Mucosa of descending colon (tissue), 3 donors: Measurements from ENCODE around the gene RBM47. TPM values are rescaled to one million over a fixed set of nuclear protein-coding genes. Genes with fewer than 3 reads are reported as not detected.

ENCODE experiments used
- ATAC-seq: fragments of 200-7000 bp; cut with Tn5 transposase; one replicate; pipeline ENCODE4 v1.9.1; 2020; ENCODE audit warnings: mild to moderate bottlenecking, moderate library complexity
- DNase-seq, 3 donors: peaks; one replicate each; pipeline ENCODE4 v3.0.0-alpha.2; 2020
- H3K36me3 ChIP-seq: fragments of 200-600 bp; one replicate; pipeline ENCODE4 v1.8.0; 2021; ENCODE audit warnings: low read depth, mild to moderate bottlenecking
- H3K4me1 ChIP-seq: fragments of 200-600 bp; one replicate; pipeline ENCODE4 v1.8.0; 2021; ENCODE audit warnings: low read depth, mild to moderate bottlenecking
- H3K4me3 ChIP-seq: fragments of 200-600 bp; one replicate; pipeline ENCODE4 v1.8.0; 2021; ENCODE audit warnings: mild to moderate bottlenecking
- H3K9me3 ChIP-seq: fragments of 200-600 bp; one replicate; pipeline ENCODE4 v1.8.0; 2021; ENCODE audit warnings: mild to moderate bottlenecking
- CTCF ChIP-seq: fragments of 200-600 bp; IDR thresholded peaks from one replicate; pipeline ENCODE4 v1.8.0; 2022; ENCODE audit warnings: antibody characterized with exemption, mild to moderate bottlenecking
- intact Hi-C, 2 donors: fragments of 100-400 bp; cut with DNase I in 1 of 2; cut with micrococcal nuclease in 1 of 2; formaldehyde crosslinking; loops; one replicate each; pipeline versions ENCODE4 v1.11.0 to v1.11.1; 2022; cut with DNase I, micrococcal nuclease
- total RNA-seq, 3 donors: library from RNA; stranded (reverse); fragmentation: NEBNext Ultra II Directional in 2 of 3; extraction: Animal tissue kit (Norgen Biotek cat#: 25700) in 2 of 3; gene quantifications; one replicate each; pipeline versions ENCODE4 v1.2.1 to v1.2.4, GENCODE V29; 2021 to 2023
- donor health status: DM: no; HTN: no; CAD: no; lungs with moderate emphysema.
- donor health status: DM: no; HTN: no; CAD: no.
- donor health status: DM: no; HTN: yes; CAD: no.

Gene RBM47
- total RNA-seq, 3 donors from 2014 or later = 144 to 309 (median 258) TPM

- no peak overlapping the region for H3K4me3 ChIP-seq
- no peaks in the 10 kb centered on the region for H3K36me3 ChIP-seq
- no peak for ATAC-seq
- H3K9me3 ChIP-seq = no peaks in the 10 kb centered on the region
- no peak for TF ChIP-seq CTCF
- peaks cover 15% of the 10 kb centered on the region for H3K4me1 ChIP-seq
- intact Hi-C loops = no loop called here
- DNase-seq = no peak
Observed at GRCh38 chr4:40380647-40381046, 249.0 kb downstream of the RBM47 start.

GRCh38 chr4:40379248-40379647, 250.4 kb downstream of the RBM47 start:
- no peaks in the 10 kb centered on the region for H3K9me3 ChIP-seq
- intact Hi-C loops = no loop called here
- DNase-seq (no peak), ATAC-seq (no peak)
- no peaks in the 10 kb centered on the region for H3K36me3 ChIP-seq
- no peak for TF ChIP-seq CTCF
- H3K4me3 ChIP-seq = no peak overlapping the region
- H3K4me1 ChIP-seq = peaks cover 15% of the 10 kb centered on the region

- intact Hi-C loops = no loop called here
- no peak for TF ChIP-seq CTCF
- Histone ChIP-seq H3K4me3 (no peak overlapping the region), H3K9me3 (no peaks in the 10 kb centered on the region), H3K4me1 (peaks cover 15% of the 10 kb centered on the region), H3K36me3 (no peaks in the 10 kb centered on the region)
- no peak for ATAC-seq
- DNase-seq = no peak
Observed at GRCh38 chr4:40378619-40379018, 251.0 kb downstream of the RBM47 start.

- ATAC-seq = peak; percentile 93
- Histone ChIP-seq H3K36me3 (no peaks in the 10 kb centered on the region), H3K9me3 (no peaks in the 10 kb centered on the region), H3K4me3 (no peak overlapping the region), H3K4me1 (peaks cover 15% of the 10 kb centered on the region)
- intact Hi-C loops = no loop called here
- peak in 2 of 3 donors; percentile 41 to 57 for DNase-seq
- no peak for TF ChIP-seq CTCF
Observed at GRCh38 chr4:40377512-40378365, 251.9 kb downstream of the RBM47 start.

GRCh38 chr4:40375620-40376019, 254.0 kb downstream of the RBM47 start:
- Histone ChIP-seq H3K9me3 (no peaks in the 10 kb centered on the region), H3K4me3 (no peak overlapping the region), H3K4me1 (peaks cover 18% of the 10 kb centered on the region), H3K36me3 (no peaks in the 10 kb centered on the region)
- ATAC-seq = no peak
- no peak for TF ChIP-seq CTCF
- intact Hi-C loops = no loop called here
- DNase-seq = no peak
